HG03469 (cell line): ENCODE measurements around the gene ATOSA.

Source experiments
- ATAC-seq: cut with Tn5 transposase; IDR thresholded peaks from one replicate; pipeline ENCODE4 v1.9.1; 2021; ENCODE audit warnings: mild to moderate bottlenecking, moderate library complexity, moderate number of reproducible peaks; ENCODE audit not compliant: unreplicated experiment

ATOSA gene

GRCh38 chr15:52689562-52689961, 10.4 kb upstream of the ATOSA start:
- no peak for ATAC-seq

- peak; percentile 45 for ATAC-seq
Observed at GRCh38 chr15:52683580-52683979, 4.4 kb upstream of the ATOSA start.

- ATAC-seq: no peak
Observed at GRCh38 chr15:52682781-52683180, 3.6 kb upstream of the ATOSA start.

GRCh38 chr15:52682200-52682599, 3.0 kb upstream of the ATOSA start:
- no peak for ATAC-seq

GRCh38 chr15:52681441-52681840, 2.3 kb upstream of the ATOSA start:
- no peak for ATAC-seq

- ATAC-seq: no peak
Observed at GRCh38 chr15:52680761-52681160, 1.6 kb upstream of the ATOSA start.

GRCh38 chr15:52680041-52680391, 828 bp upstream of the ATOSA start:
- ATAC-seq: no peak

- ATAC-seq: no peak
Observed at GRCh38 chr15:52678468-52679231, 538 bp downstream of the ATOSA start.

- ATAC-seq: no peak
Observed at GRCh38 chr15:52677593-52678467, 1.4 kb downstream of the ATOSA start.

- ATAC-seq: no peak
Observed at GRCh38 chr15:52674831-52675230, 4.4 kb downstream of the ATOSA start.

- ATAC-seq: no peak
Observed at GRCh38 chr15:52673734-52674133, 5.5 kb downstream of the ATOSA start.

- no peak for ATAC-seq
Observed at GRCh38 chr15:52673312-52673711, 5.9 kb downstream of the ATOSA start.

- ATAC-seq: no peak
Observed at GRCh38 chr15:52672661-52673060, 6.5 kb downstream of the ATOSA start.

- no peak for ATAC-seq
Observed at GRCh38 chr15:52670087-52670486, 9.1 kb downstream of the ATOSA start.

GRCh38 chr15:52668133-52668532, 11.1 kb downstream of the ATOSA start:
- ATAC-seq: no peak

- ATAC-seq: no peak
Observed at GRCh38 chr15:52667597-52667996, 11.6 kb downstream of the ATOSA start.

- ATAC-seq: no peak
Observed at GRCh38 chr15:52663536-52664294, 15.5 kb downstream of the ATOSA start.

- no peak for ATAC-seq
Observed at GRCh38 chr15:52661909-52662308, 17.3 kb downstream of the ATOSA start.

GRCh38 chr15:52660192-52660591, 19.0 kb downstream of the ATOSA start:
- ATAC-seq: no peak

GRCh38 chr15:52658955-52659354, 20.2 kb downstream of the ATOSA start:
- ATAC-seq: peak; percentile 61

GRCh38 chr15:52657338-52657737, 21.9 kb downstream of the ATOSA start:
- no peak for ATAC-seq
